Measurements from ENCODE around the gene CD300A.

DNA sequence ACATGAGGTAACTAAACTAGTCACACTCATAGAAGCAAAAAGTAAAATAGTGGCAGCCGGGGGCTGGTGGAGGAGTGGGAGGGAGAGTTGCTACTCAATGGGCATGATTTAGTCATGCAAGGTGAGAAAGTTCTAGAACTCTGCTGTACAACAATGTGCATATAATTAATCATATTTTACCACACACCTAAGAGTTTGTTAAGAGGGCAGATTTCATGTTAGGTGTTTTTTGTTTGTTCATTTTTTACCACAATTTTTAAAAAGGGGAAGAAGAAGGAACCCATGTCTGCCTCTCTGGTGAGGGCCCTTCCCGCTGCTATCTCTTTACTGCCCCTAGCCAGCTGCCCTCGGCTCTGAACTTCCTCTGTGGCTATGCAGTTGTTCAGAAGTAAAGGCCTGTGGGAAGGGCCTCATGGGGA, 53.6 kb downstream of the CD300A start:
- TF ChIP-seq CTCF (conservative IDR thresholded peaks at IDR 0.05 in 1 of 2, IDR thresholded peaks at IDR 0.05 in 1 of 2; ENCODE audit: low read depth in 1 of 2, low read length in 2 of 2) (no peak), EZH2 (IDR thresholded peaks at IDR 0.05; ENCODE audit: low read length, missing control alignments) (no peak)
